GM19193 (cell line): ENCODE measurements around the gene PTPRN2.

ENCODE experiments used
- POLR2A ChIP-seq: IDR thresholded peaks from 4 replicates; pipeline ENCODE4 v1.6.1; 2011; ENCODE audit not compliant: insufficient read depth, insufficient read length; ENCODE audit errors: extremely low read depth

Gene PTPRN2

GRCh38 chr7:158607563-158607962, 19.9 kb upstream of the PTPRN2 start:
- TF ChIP-seq POLR2A: no peak

- no peak for TF ChIP-seq POLR2A
Measured at GRCh38 chr7:158606671-158607424, 19.2 kb upstream of the PTPRN2 start.

- no peak for TF ChIP-seq POLR2A
Measured at GRCh38 chr7:158606129-158606528, 18.5 kb upstream of the PTPRN2 start.

- no peak for TF ChIP-seq POLR2A
Measured at GRCh38 chr7:158603773-158604755, 16.4 kb upstream of the PTPRN2 start.

- no peak for TF ChIP-seq POLR2A
Measured at GRCh38 chr7:158602905-158603772, 15.5 kb upstream of the PTPRN2 start.

DNA sequence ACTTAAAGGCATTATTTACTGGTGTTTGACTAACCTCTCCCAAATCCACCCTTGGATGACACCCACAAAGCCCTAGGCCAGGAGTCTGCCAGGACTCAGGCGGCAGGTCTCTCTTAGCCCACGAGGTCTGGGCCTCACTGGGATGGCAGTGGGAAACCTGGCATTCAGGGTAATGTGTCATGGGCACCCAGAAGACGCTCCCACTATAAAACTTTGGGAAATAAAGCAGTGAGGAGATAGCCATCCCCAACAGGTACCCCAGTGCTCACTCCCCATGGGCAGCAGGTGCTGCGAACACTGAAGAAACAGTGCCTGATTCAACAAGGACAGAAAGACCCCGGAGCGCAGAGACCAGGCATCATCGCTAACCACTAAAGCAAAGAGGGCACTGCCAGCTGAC, 14.4 kb upstream of the PTPRN2 start:
- no peak for TF ChIP-seq POLR2A

DNA sequence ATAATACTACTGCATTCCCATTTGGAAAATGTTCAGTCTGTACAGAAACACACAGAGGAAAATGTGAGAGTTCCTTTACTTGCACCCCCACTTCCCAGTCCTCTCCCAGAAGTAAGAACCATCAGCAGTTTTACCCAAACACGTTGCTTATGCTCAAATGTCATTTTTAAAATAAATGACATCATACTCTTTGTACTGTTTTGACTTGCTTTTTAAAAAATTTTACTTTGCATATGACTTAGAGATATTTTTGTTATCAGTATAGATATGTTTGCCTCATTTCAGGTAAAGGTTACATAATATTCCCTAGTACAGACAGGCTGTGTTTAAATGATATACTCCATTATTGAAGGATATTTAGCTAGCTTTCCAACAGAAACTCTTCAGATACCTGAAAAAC, 13.5 kb upstream of the PTPRN2 start:
- TF ChIP-seq POLR2A: no peak

DNA sequence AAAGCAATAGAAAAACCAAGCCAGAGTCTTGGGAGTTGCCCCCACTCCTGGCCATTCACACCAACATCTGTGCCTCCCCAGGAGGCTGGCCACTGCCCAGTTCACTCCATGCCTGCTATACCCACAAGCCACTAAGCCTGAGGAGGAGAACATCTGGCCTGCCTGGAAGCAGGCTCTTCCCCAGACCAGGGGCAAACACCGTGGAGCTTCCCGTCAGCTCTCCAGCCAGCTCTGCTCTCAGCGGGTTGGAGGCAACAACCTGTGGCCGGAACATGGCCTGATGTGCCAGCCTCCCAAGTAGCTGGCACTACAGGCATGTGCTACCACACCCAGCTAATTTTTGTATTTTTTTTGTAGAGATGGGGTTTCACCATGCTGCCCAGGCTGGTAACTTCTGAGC, 9.1 kb upstream of the PTPRN2 start:
- no peak for TF ChIP-seq POLR2A

GRCh38 chr7:158596309-158596708, 8.7 kb upstream of the PTPRN2 start:
- TF ChIP-seq POLR2A: no peak

DNA sequence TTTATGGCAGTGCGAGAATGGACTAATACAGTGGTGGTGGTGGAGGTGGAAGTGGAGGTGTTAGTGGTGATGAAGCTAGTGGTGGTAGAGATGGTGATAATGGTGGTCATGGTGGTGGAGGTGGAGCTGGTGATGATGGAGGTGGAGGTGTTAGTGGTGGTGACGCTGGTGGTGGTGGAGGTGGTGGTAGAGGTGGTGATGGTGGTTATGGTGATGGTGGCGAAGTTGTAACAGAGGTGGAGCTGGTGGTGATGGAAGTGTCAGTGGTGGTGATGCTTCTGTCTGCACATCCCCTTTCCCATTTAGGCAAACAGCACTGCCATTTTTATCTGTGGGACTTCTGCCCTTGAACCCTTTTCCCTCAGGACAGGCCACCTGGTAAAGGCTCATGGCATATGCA, 7.4 kb upstream of the PTPRN2 start:
- TF ChIP-seq POLR2A: no peak

DNA sequence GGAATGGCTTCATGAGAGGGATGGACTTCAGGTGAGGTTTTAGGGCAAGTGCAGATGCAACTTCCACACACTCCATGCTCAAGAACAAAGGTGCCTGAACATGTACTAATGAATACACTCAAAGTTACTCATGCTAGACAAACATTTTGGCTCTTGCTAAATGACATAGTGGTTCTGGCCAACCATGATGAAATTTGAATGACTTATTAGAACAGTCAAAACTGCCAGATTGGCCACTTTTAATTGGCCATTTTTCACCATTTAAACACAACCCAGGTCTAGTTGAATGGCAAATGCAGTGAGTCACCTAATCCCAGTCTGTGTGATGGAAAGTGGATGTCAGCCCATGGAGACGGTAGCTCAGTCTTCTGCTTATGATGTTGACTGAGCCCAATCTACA, 4.9 kb upstream of the PTPRN2 start:
- TF ChIP-seq POLR2A: no peak

- TF ChIP-seq POLR2A: no peak
Measured at GRCh38 chr7:158591944-158592343, 4.3 kb upstream of the PTPRN2 start.

GRCh38 chr7:158590181-158590530, 2.5 kb upstream of the PTPRN2 start:
- TF ChIP-seq POLR2A: no peak

DNA sequence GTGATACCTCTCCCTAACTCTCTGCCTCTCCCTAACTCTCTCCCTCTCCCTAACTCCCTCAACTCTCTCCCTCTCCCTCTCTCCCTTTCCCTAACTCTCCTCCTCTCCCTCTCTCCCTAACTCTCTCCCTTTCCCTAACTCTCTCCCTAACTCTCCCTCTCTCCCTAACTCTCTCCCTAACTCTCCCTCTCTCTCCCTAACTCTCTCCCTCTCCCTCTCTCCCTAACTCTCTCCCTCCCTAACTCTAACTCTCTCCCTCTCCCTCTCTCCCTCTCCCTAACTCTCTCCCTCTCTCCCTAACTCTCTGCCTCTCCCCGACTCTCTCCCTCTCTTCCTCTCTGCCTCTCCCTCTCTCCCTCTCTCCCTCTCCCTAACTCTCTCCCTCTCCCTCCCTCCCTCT, 2.0 kb upstream of the PTPRN2 start:
- no peak for TF ChIP-seq POLR2A

DNA sequence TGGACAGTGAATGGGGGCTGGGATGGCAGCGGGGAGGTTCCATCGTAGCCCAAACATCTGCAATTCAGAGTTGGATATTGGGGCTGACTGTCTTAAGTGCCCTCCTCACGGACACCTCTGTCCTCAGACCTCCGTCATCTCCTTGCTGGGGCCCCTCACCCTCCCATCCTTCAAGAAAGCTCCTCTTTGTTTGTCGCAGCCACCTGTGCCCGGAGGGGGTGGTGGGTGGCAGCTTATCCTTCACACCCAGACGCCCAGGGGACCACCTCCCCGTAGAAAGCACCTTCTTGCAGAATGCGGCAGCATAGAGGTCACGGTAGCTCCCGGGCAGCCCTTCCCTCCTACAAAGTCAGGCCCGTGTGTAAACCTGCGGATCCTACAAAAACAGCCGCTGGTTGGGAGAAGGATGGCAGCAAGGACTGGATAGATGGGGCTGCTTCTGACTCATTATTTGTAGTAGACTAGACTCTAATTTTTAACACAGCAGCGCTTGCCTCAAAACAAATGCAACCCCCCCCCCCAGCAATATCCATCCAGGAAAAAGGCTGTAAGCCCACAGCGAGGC, 1.3 kb upstream of the PTPRN2 start:
- no peak for TF ChIP-seq POLR2A
